T-helper 17 cell (primary cell): ENCODE data around the gene RENBP. TPM values are rescaled to one million over a fixed set of nuclear protein-coding genes. Genes with fewer than 3 reads are reported as not detected.

Experiments
- ATAC-seq: fragments of 150-1000 bp; cut with Tn5 transposase; 2 replicates; pipeline ENCODE4 v1.10.0; 2021; ENCODE audit warnings: mild to moderate bottlenecking, moderate library complexity
- DNase-seq, 3 donors: peaks; one replicate each; pipeline versions ENCODE4 v3.0.0 to v3.0.0-alpha.2; 2020 to 2021
- H3K9me3 ChIP-seq: one replicate; pipeline ENCODE4 v1.7.0; 2013; ENCODE audit warnings: low read length, mild to moderate bottlenecking; ENCODE audit not compliant: control insufficient read depth, poor library complexity, severe bottlenecking
- H3K27ac Mint-ChIP-seq: one replicate; pipeline ENCODE4 v1.8.0; 2022; ENCODE audit warnings: mild to moderate bottlenecking, moderate library complexity, mixed read lengths
- H3K27me3 Mint-ChIP-seq: one replicate; pipeline ENCODE4 v1.8.0; 2022; ENCODE audit warnings: mixed read lengths
- H3K36me3 Mint-ChIP-seq: one replicate; pipeline ENCODE4 v1.8.0; 2022; ENCODE audit warnings: low read depth, mixed read lengths
- H3K4me1 Mint-ChIP-seq: one replicate; pipeline ENCODE4 v1.8.0; 2022; ENCODE audit warnings: mild to moderate bottlenecking, mixed read lengths
- H3K4me3 Mint-ChIP-seq: one replicate; pipeline ENCODE4 v1.8.0; 2022; ENCODE audit warnings: mild to moderate bottlenecking, moderate library complexity, mixed read lengths
- total RNA-seq, 4 donors: library from RNA in 2 of 4; stranded (reverse) in 2 of 4; gene quantifications; one replicate each; pipeline ENCODE4 v1.2.3 and lab custom pipeline; 2022 to 2026

The RENBP gene
- total RNA-seq, 2 donors from 2014 or later = 8.8 to 11.5 TPM

DNA sequence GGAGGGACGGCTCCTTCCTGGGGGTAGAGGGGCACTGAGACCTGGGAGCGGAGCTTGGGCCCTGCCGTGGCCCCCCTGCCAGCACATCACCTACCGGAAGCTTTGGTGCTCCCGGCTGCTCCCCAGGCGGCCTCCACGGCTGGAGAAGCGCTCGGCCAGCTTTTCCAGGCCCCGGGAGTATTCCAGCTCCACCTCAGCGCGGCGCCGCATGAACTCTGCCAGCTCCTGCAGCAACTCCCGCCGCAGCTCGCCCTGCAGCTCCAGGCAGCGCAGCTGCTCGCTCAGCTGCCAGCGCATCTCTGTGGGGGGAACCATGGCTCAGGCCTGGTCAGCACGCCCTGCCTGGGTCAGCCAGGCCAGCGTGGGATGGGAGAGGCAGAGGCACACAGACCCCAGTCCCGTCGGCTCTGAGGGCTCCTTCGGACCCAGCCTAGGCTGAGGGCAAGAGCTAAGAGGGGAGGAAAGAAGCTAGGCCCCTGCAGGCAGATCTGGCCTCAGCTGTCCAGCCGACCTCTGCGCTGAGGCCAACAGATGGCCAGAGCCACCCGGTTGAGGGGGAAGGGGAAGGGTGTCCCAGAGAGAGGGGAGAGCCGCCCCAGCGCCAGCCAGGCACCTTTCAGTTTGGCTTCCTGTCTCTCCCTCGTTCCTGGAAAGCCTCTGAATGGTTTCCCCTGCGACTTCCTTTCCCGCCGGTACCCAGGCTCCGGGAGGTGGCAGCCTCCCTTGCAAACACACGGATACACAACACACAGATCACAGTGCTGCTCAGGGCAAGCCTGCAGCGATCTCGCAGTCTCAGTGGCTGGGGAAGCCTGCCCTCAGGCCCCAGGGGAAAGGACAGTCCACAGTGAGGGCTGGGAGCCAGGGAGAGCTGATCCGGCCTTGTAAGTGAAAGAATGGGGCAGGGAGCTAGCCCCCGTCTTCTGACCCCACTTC, 22.7 kb downstream of the RENBP start:
- no peaks in the 10 kb centered on the region for H3K27me3 Mint-ChIP-seq
- no peak overlapping the region for H3K27ac Mint-ChIP-seq
- no peaks in the 10 kb centered on the region for H3K9me3 ChIP-seq
- H3K36me3 Mint-ChIP-seq = no peaks in the 10 kb centered on the region
- DNase-seq = no peak
- peaks cover 17% of the 10 kb centered on the region for H3K4me1 Mint-ChIP-seq
- ATAC-seq = no peak
- H3K4me3 Mint-ChIP-seq = peak overlapping the region; percentile 92

DNA sequence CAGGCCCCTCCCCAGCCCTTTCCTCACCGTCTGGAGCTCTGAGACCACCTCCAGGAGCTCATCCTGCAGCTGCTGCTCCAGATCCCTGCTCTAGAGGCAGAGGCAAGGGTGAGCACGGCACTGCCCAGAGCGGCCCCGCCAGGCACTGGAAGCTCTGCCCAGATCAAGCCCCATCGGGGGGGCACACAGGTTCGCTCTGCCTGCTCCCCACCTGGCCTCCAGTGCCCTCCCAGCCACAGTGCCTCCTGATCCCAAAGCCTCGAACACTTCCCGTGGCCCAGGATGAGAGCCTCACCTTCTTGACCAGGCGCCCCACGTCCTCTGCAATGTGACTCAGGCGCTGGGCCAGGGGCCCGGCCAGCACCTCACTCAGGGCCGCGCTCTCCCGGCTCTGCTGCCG, 23.4 kb downstream of the RENBP start:
- H3K27me3 Mint-ChIP-seq = no peaks in the 10 kb centered on the region
- no peak for DNase-seq
- H3K9me3 ChIP-seq = no peaks in the 10 kb centered on the region
- no peaks in the 10 kb centered on the region for H3K36me3 Mint-ChIP-seq
- no peak overlapping the region for H3K27ac Mint-ChIP-seq
- ATAC-seq = no peak
- peaks cover 19% of the 10 kb centered on the region for H3K4me1 Mint-ChIP-seq
- no peak overlapping the region for H3K4me3 Mint-ChIP-seq

GRCh38 chrX:153920546-153920945, 23.9 kb downstream of the RENBP start:
- peaks cover 22% of the 10 kb centered on the region for H3K4me1 Mint-ChIP-seq
- H3K36me3 Mint-ChIP-seq = peaks cover 2% of the 10 kb centered on the region
- ATAC-seq = no peak
- no peaks in the 10 kb centered on the region for H3K27me3 Mint-ChIP-seq
- H3K4me3 Mint-ChIP-seq = no peak overlapping the region
- H3K27ac Mint-ChIP-seq = no peak overlapping the region
- H3K9me3 ChIP-seq = no peaks in the 10 kb centered on the region
- DNase-seq = no peak

DNA sequence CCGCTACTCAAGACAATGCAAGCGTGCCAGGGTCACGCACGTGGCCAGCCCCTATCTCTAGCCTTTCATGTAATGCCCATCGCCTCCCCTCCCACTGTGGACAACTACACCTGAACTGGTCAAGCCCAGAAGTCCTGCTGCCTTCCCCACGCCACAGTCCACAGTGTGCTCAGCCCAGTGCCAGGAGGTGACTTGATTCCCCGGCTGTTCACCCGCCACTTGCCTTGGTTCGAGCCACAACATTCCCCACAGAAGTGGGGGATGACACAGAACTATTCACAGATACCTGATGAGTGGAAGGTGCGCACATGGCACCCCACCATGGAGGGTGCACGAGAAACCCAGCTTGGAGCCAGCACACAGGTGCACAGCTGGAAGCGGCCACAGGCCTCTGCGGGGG, 25.2 kb downstream of the RENBP start:
- peak overlapping the region; percentile 1 for H3K27ac Mint-ChIP-seq
- H3K36me3 Mint-ChIP-seq = peaks cover 2% of the 10 kb centered on the region

DNA sequence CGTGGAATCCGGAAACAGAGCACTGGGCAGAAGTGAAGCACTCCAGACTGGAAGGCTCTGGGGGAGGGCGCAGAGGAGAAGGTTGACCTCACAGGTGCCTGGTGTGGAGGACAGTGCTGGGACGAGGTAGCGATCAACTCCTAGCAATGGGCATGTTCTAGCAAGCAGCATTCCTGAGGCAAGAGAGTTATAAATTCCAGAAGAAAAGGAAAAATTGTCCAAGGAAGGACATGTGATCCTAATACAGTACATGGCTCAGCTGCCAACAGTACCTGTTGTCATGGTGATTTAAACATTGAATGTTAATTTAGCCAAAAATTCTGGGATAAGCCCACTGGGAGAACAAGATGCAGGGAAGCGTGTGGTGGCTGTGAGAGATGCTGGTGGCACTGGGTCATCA, 26.6 kb downstream of the RENBP start:
- H3K9me3 ChIP-seq = no peaks in the 10 kb centered on the region

More for the DNA sequence above, 25.2 kb downstream of the RENBP start:
- no peaks in the 10 kb centered on the region for H3K9me3 ChIP-seq
- H3K4me3 Mint-ChIP-seq = no peak overlapping the region
- H3K4me1 Mint-ChIP-seq = peaks cover 17% of the 10 kb centered on the region
- H3K27me3 Mint-ChIP-seq = no peaks in the 10 kb centered on the region
- DNase-seq = no peak
- ATAC-seq = no peak

GRCh38 chrX:153913701-153914100, 30.7 kb downstream of the RENBP start:
- ATAC-seq (no peak), DNase-seq (no peak)
- Mint-ChIP-seq H3K36me3 (peaks cover 2% of the 10 kb centered on the region), H3K27ac (peak overlapping the region; percentile 43), H3K27me3 (no peaks in the 10 kb centered on the region), H3K4me1 (peaks cover 7% of the 10 kb centered on the region), H3K4me3 (no peak overlapping the region)
- H3K9me3 ChIP-seq = no peaks in the 10 kb centered on the region

More for the DNA sequence above, 26.6 kb downstream of the RENBP start:
- no peak for ATAC-seq
- H3K4me1 Mint-ChIP-seq = peaks cover 12% of the 10 kb centered on the region
- H3K36me3 Mint-ChIP-seq = peaks cover 2% of the 10 kb centered on the region
- no peak for DNase-seq
- no peak overlapping the region for H3K4me3 Mint-ChIP-seq
- no peaks in the 10 kb centered on the region for H3K27me3 Mint-ChIP-seq
- H3K27ac Mint-ChIP-seq = no peak overlapping the region

GRCh38 chrX:153913211-153913610, 31.2 kb downstream of the RENBP start:
- DNase-seq (no peak), ATAC-seq (no peak)
- no peak overlapping the region for H3K4me3 Mint-ChIP-seq
- no peaks in the 10 kb centered on the region for H3K27me3 Mint-ChIP-seq
- peaks cover 2% of the 10 kb centered on the region for H3K36me3 Mint-ChIP-seq
- peaks cover 9% of the 10 kb centered on the region for H3K4me1 Mint-ChIP-seq
- no peak overlapping the region for H3K27ac Mint-ChIP-seq
- H3K9me3 ChIP-seq = no peaks in the 10 kb centered on the region

- no peak overlapping the region for H3K4me3 Mint-ChIP-seq
- peaks cover 9% of the 10 kb centered on the region for H3K4me1 Mint-ChIP-seq
- peaks cover 2% of the 10 kb centered on the region for H3K36me3 Mint-ChIP-seq
- ATAC-seq (peak; percentile 23), DNase-seq (no peak)
- no peak overlapping the region for H3K27ac Mint-ChIP-seq
- H3K27me3 Mint-ChIP-seq = no peaks in the 10 kb centered on the region
- H3K9me3 ChIP-seq = no peaks in the 10 kb centered on the region
Measured at GRCh38 chrX:153911798-153912197, 32.6 kb downstream of the RENBP start.

GRCh38 chrX:153910446-153910845, 34.0 kb downstream of the RENBP start:
- DNase-seq = no peak
- Mint-ChIP-seq H3K36me3 (no peaks in the 10 kb centered on the region), H3K4me1 (peaks cover 5% of the 10 kb centered on the region), H3K27me3 (no peaks in the 10 kb centered on the region), H3K4me3 (no peak overlapping the region), H3K27ac (no peak overlapping the region)
- no peak for ATAC-seq
- H3K9me3 ChIP-seq = no peaks in the 10 kb centered on the region

GRCh38 chrX:153909980-153910360, 34.5 kb downstream of the RENBP start:
- ATAC-seq = no peak
- Mint-ChIP-seq H3K36me3 (no peaks in the 10 kb centered on the region), H3K27ac (no peak overlapping the region), H3K27me3 (no peaks in the 10 kb centered on the region), H3K4me3 (no peak overlapping the region), H3K4me1 (peaks cover 5% of the 10 kb centered on the region)
- H3K9me3 ChIP-seq = no peaks in the 10 kb centered on the region
- no peak for DNase-seq

GRCh38 chrX:153909024-153909979, 35.1 kb downstream of the RENBP start:
- Mint-ChIP-seq H3K27ac (no peak overlapping the region), H3K4me3 (no peak overlapping the region), H3K36me3 (no peaks in the 10 kb centered on the region), H3K4me1 (peaks cover 7% of the 10 kb centered on the region), H3K27me3 (no peaks in the 10 kb centered on the region)
- no peaks in the 10 kb centered on the region for H3K9me3 ChIP-seq
- DNase-seq (no peak), ATAC-seq (no peak)

DNA sequence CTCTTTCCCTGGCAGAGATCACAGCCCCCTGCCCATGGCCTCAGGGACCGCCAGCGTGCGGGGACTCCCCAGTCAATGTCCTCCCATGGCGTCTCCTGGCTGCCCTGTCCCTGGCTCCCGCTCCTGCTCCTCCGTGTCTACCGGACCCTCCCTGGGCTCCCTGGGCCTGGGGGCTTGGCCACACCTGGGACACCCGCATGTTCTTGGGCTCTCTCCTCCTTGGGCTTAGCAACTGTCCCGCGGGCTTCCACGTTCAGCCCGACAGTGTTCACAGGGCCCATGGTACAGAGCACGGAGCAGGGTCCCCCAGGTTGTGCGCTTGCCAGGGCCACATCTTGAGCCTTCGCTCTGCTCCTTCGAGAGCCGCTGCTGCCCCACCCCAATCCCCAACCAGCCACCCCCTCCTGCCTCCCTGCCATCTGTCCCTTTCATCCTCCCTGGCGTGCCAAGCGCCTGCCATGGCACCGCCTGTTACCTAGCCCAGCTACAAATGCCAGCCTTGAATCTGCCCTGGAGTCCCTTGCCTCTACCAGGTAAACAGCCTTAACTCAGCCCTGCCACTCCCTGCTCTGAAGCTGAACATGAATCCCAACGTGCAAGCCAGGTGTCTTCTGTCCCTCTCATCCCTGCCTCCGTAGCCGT, 36.1 kb downstream of the RENBP start:
- no peaks in the 10 kb centered on the region for H3K9me3 ChIP-seq
- Mint-ChIP-seq H3K4me1 (peaks cover 14% of the 10 kb centered on the region), H3K36me3 (no peaks in the 10 kb centered on the region), H3K27ac (no peak overlapping the region), H3K4me3 (no peak overlapping the region), H3K27me3 (no peaks in the 10 kb centered on the region)
- DNase-seq (no peak), ATAC-seq (no peak)

DNA sequence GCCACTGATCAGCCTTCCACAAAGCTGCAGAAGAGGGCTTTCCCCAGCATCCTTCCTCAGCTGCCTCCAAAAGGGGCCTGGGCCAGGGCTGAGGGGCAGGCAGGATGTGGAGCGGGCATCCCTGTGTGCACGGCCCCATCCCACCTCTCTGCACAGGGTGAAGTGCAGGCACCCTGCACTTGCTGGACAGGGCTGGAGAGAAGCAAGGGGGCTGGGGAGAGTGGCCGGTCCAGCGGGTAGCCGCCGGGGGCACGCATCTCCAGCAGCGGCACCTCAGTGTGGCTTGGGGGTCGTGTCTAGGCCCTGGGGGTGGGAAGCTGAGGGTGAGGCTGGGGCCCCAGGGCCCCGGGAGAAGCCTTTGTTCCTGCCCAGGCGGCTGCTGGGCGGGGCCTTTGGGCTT, 37.0 kb downstream of the RENBP start:
- H3K9me3 ChIP-seq = no peaks in the 10 kb centered on the region
- DNase-seq (no peak), ATAC-seq (no peak)
- H3K4me1 Mint-ChIP-seq = peaks cover 18% of the 10 kb centered on the region
- H3K27me3 Mint-ChIP-seq = no peaks in the 10 kb centered on the region
- H3K27ac Mint-ChIP-seq = no peak overlapping the region
- H3K4me3 Mint-ChIP-seq = no peak overlapping the region
- no peaks in the 10 kb centered on the region for H3K36me3 Mint-ChIP-seq
